ENCODE data around the gene SOCS7. TPM values are rescaled to one million over a fixed set of nuclear protein-coding genes. Genes with fewer than 3 reads are reported as not detected.

Gene SOCS7
- total RNA-seq, 4 donors from 2014 or later, result 3.0 to 20.1 (median 15.2) TPM

- no peak for TF ChIP-seq POLR2A (IDR thresholded peaks at IDR 0.05)
- TF ChIP-seq EP300 (IDR thresholded peaks at IDR 0.05; ENCODE audit: low read depth), result no peak
- TF ChIP-seq POLR2AphosphoS5 (IDR thresholded peaks at IDR 0.05), result no peak
- no peak for TF ChIP-seq CTCF (IDR thresholded peaks at IDR 0.05)
- DNase-seq, result no peak
- whole genome bisulfite sequencing, 2 donors (ENCODE audit: low coverage in 1 of 2), result 75% methylated on average over 14 of the region's 16 CpGs; no CpG with 5 or more reads in 1 of the 2 donors
- intact Hi-C loops (cut with DNase I; ENCODE audit: low total_unique reads) (loop anchor here (5.0 kb wide), 1 partner anchor 46 kb away; no protein-coding TSS in a partner anchor), in situ Hi-C loops (cut with MboI; ENCODE audit: low pct_ligation_motif_present in 1 of 4, low pct_unique_long_range_greater_than_20kb in 1 of 4, low sequenced_read_pairs in 3 of 4) (no loop called here)
- Histone ChIP-seq H3K9me3 (no peaks in the 10 kb centered on the region), H3K36me3 (no peaks in the 10 kb centered on the region), H3K27ac (peak overlapping the region; percentile 6 to 58 (median 34)), H3K4me3 (no peak overlapping the region), H3K27me3 (no peaks in the 10 kb centered on the region), H3K4me1 (peaks cover 3 to 23% (median 18%) of the 10 kb centered on the region in 4 donors)
These were observed 89.2 kb downstream of the SOCS7 start for GRCh38 chr17:38440614-38441397.

- Histone ChIP-seq H3K27ac (peak overlapping the region; percentile 6 to 58 (median 34)), H3K36me3 (no peaks in the 10 kb centered on the region), H3K27me3 (no peaks in the 10 kb centered on the region), H3K9me3 (no peaks in the 10 kb centered on the region), H3K4me3 (no peak overlapping the region), H3K4me1 (peaks cover 3 to 23% (median 18%) of the 10 kb centered on the region in 4 donors)
- intact Hi-C loops (cut with DNase I; ENCODE audit: low total_unique reads) (loop anchor here (5.0 kb wide), 1 partner anchor 46 kb away; no protein-coding TSS in a partner anchor), in situ Hi-C loops (cut with MboI; ENCODE audit: low pct_ligation_motif_present in 1 of 4, low pct_unique_long_range_greater_than_20kb in 1 of 4, low sequenced_read_pairs in 3 of 4) (no loop called here)
- WGBS, 2 donors (ENCODE audit: low coverage in 1 of 2), result 62% methylated on average over 9 of the region's 9 CpGs; no CpG with 5 or more reads in 1 of the 2 donors
- TF ChIP-seq POLR2A (IDR thresholded peaks at IDR 0.05) (no peak), CTCF (IDR thresholded peaks at IDR 0.05) (no peak), EP300 (IDR thresholded peaks at IDR 0.05; ENCODE audit: low read depth) (no peak), POLR2AphosphoS5 (IDR thresholded peaks at IDR 0.05) (no peak)
- no peak for DNase-seq
These were observed 89.9 kb downstream of the SOCS7 start for GRCh38 chr17:38441429-38442061.

GRCh38 chr17:38442548-38442947, 90.9 kb downstream of the SOCS7 start:
- no peak overlapping the region for H3K4me3 ChIP-seq
- H3K9me3 ChIP-seq, result no peaks in the 10 kb centered on the region
- H3K27me3 ChIP-seq, result no peaks in the 10 kb centered on the region
- H3K36me3 ChIP-seq, result no peaks in the 10 kb centered on the region
- no peak for DNase-seq
- intact Hi-C loops (cut with DNase I; ENCODE audit: low total_unique reads) (loop anchor here (5.0 kb wide), 1 partner anchor 45 kb away; no protein-coding TSS in a partner anchor), in situ Hi-C loops (cut with MboI; ENCODE audit: low pct_ligation_motif_present in 1 of 4, low pct_unique_long_range_greater_than_20kb in 1 of 4, low sequenced_read_pairs in 3 of 4) (no loop called here)
- 40 to 68% methylated on average over 4 of the region's 4 CpGs for WGBS, 2 donors (ENCODE audit: low coverage in 1 of 2)
- peak overlapping the region in 3 of 4 donors; percentile 26 to 58 (median 47) for H3K27ac ChIP-seq
- TF ChIP-seq CTCF (IDR thresholded peaks at IDR 0.05) (no peak), POLR2A (IDR thresholded peaks at IDR 0.05) (no peak), POLR2AphosphoS5 (IDR thresholded peaks at IDR 0.05) (no peak), EP300 (IDR thresholded peaks at IDR 0.05; ENCODE audit: low read depth) (no peak)
- peaks cover 3 to 24% (median 18%) of the 10 kb centered on the region in 4 donors for H3K4me1 ChIP-seq

GRCh38 chr17:38443356-38444031, 91.8 kb downstream of the SOCS7 start:
- intact Hi-C loops (cut with DNase I; ENCODE audit: low total_unique reads) (loop anchor here (5.0 kb wide), 1 partner anchor 44 kb away; no protein-coding TSS in a partner anchor), in situ Hi-C loops (cut with MboI; ENCODE audit: low pct_ligation_motif_present in 1 of 4, low pct_unique_long_range_greater_than_20kb in 1 of 4, low sequenced_read_pairs in 3 of 4) (no loop called here)
- Histone ChIP-seq H3K4me3 (no peak overlapping the region), H3K36me3 (no peaks in the 10 kb centered on the region), H3K9me3 (no peaks in the 10 kb centered on the region), H3K27me3 (no peaks in the 10 kb centered on the region), H3K27ac (peak overlapping the region in 2 of 4 donors; percentile 26 to 47), H3K4me1 (peaks cover 3 to 28% (median 18%) of the 10 kb centered on the region in 4 donors)
- WGBS, 2 donors (ENCODE audit: low coverage in 1 of 2), result 39 to 60% methylated on average over 2 to 7 of the region's 7 CpGs
- TF ChIP-seq POLR2A (IDR thresholded peaks at IDR 0.05) (no peak), CTCF (IDR thresholded peaks at IDR 0.05) (no peak), POLR2AphosphoS5 (IDR thresholded peaks at IDR 0.05) (no peak), EP300 (IDR thresholded peaks at IDR 0.05; ENCODE audit: low read depth) (no peak)
- DNase-seq, result no peak

Measured in transverse colon (tissue), 4 donors.